ENCODE results near the gene FAM186B. TPM values are rescaled to one million over a fixed set of nuclear protein-coding genes. Genes with fewer than 3 reads are reported as not detected.
"Not testable (repeated sequence)": the region's sequence is repeated elsewhere in the genome, so short reads cannot be mapped to it uniquely, and the experiment has no call there.

Gene FAM186B, protein sequence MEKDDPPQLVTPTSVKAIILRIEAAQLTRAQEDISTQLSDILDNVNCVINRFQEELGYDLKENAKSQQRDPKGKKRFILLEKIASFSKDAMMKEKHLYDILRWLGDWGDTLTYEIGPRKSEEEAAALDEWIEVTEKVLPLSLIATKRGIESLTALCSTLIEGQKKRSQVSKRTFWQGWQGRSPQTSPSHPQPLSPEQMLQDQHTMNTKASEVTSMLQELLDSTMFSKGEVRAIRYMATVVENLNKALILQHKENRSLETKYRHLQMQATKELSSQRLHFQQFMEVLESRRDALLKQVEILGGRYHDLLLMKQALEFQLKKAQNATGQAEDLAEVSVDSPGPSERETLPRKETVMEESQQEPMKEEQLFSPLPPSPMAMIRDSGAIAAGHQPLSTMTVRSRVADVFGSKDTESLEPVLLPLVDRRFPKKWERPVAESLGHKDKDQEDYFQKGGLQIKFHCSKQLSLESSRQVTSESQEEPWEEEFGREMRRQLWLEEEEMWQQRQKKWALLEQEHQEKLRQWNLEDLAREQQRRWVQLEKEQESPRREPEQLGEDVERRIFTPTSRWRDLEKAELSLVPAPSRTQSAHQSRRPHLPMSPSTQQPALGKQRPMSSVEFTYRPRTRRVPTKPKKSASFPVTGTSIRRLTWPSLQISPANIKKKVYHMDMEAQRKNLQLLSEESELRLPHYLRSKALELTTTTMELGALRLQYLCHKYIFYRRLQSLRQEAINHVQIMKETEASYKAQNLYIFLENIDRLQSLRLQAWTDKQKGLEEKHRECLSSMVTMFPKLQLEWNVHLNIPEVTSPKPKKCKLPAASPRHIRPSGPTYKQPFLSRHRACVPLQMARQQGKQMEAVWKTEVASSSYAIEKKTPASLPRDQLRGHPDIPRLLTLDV
- 0.06 and 0.18 TPM in 2 replicates for total RNA-seq (2014; rRNA removed; shearing (Covaris generic))

DNA sequence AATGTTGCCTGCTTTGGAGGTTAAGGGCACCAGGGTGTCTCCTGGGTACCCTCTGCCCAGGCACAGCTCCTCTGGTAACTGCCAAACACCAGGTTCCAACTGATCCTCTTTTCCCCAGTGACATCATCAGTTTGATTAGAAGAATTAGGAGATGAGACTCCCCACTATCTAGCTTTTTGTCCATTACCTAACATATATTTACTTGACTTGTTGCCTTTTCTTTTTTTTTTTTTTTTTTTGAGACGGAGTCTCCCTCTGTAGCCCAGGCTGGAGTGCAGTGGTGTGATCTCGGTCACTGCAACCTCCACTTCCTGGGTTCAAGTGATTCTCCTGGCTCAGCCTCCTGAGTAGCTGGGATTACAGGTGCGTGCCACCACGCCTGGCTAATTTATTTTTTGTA lies at the start of gene FAM186B:
Gene FAM186B, minus strand, starts transcription at position 101 of the 400 bp plus-strand sequence. CDS start 162 bp downstream, outside the sequence.
- not testable (repeated sequence) for H3K4me1 ChIP-seq (replicated peaks)

DNA sequence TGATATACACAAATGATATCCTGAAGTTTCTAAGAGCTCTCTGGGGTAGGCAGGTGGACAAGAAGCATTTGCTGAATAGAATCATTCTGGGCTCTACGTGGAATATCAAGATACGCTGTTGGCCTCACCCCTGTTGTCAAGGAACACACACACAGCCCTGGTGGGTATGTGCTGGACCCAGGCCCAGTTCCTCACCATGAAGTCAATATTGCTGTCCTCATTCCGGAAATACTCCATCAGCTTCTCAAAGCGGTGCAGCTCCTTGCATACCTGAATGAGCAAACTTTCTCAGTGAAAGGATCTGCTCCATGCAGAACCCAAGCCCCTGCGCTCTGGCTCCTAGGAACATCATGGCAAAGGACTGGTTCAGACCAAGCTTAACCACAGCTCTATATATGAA lies 49.3 kb upstream of the FAM186B start:
- Histone ChIP-seq H3K9me3 (replicated peaks) (no peaks in the 10 kb centered on the region), H3K27ac (no peak overlapping the region), H3K27me3 (replicated peaks) (no peaks in the 10 kb centered on the region), H3K4me1 (replicated peaks) (no peaks in the 10 kb centered on the region), H3K36me3 (peaks cover 39% of the 10 kb centered on the region), H3K4me3 (no peak overlapping the region)
- DNase-seq (ENCODE audit: low read depth in 1 of 2, low spot score in 2 of 2): no peak

More for the DNA sequence above, at the start of gene FAM186B:
- not testable (repeated sequence) for DNase-seq (ENCODE audit: low read depth in 1 of 2, low spot score in 2 of 2); H3K9me3 ChIP-seq (replicated peaks); H3K27me3 ChIP-seq (replicated peaks); H3K4me3 ChIP-seq; H3K27ac ChIP-seq; H3K36me3 ChIP-seq

DNA sequence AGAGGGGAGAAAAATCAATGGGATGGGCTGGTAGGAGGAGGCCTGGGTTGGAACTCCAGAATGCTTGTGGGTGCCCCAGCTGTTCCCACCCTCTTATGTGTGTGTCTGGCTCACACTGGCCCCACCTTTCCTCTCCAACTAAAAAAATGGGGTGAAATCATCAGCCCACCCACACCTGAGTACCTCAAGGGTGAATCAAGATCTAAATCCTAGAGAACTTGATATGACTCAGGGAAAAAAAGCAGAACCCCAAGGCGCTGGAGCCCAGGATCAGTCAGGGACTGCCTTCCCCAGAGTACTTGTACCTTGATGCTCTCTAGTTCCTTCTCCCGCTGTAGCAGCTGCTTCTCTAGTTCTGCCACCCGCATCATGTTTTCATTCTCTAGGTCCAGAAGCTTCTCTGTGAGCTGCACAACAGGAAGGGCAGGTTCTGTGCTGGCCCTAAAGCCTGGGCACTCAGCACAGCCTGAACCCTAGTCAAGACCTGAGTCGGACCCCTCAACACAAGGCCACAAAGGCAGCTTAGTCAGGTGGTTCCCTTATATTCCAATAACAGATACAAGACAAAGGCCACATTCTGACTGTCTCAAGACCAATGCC lies 47.6 kb upstream of the FAM186B start:
- no peak overlapping the region for H3K27ac ChIP-seq
- DNase-seq (ENCODE audit: low read depth in 1 of 2, low spot score in 2 of 2): no peak
- H3K4me1 ChIP-seq (replicated peaks): peaks cover 8% of the 10 kb centered on the region; the same call in 1 of the 2 replicates
- no peak overlapping the region for H3K4me3 ChIP-seq
- H3K36me3 ChIP-seq: peaks cover 52% of the 10 kb centered on the region
- H3K9me3 ChIP-seq (replicated peaks): no peaks in the 10 kb centered on the region
- no peaks in the 10 kb centered on the region for H3K27me3 ChIP-seq (replicated peaks)

DNA sequence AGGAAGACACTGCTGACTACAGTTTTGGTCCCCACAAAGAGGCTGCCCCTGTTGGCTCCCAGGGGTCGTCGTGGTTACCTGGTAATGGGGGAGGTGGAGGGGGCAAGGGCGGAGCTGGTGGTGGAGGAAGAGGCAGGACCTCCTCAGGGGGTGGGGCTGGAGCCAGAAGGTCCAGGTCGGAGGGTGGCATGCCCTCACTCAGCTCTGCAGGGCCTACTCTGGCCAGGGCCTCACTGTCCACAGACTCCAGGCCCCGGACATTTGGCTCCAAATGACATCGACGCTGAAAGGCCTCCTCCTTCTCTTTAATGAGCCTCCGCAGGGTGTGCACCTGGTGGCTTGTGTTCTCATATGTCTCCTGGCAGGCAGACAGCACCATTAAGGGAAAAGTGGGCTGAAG lies 46.4 kb upstream of the FAM186B start:
- Histone ChIP-seq H3K4me3 (no peak overlapping the region), H3K27me3 (replicated peaks) (no peaks in the 10 kb centered on the region), H3K27ac (no peak overlapping the region), H3K36me3 (peaks cover 55% of the 10 kb centered on the region), H3K9me3 (replicated peaks) (no peaks in the 10 kb centered on the region), H3K4me1 (replicated peaks) (peaks cover 19% of the 10 kb centered on the region)
- no peak for DNase-seq (ENCODE audit: low read depth in 1 of 2, low spot score in 2 of 2)

DNA sequence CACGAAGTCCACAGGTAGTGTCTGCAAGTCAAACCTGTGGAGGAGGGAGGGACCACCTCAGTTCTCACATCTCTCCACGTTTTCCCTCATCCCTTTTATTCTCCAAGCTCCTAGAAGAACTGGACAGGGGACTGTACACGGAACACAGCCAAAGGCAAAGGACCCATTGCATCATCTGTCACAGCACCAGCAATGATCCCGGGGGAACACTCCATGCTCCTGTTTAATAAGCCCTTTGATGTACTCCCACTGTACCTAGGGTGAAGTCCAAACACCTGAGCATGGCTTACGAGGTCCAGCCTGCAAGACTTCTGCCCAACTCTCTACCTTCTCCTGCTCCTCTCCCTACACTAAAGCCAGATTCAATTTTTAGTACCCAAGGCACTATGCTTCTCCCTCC lies 44.5 kb upstream of the FAM186B start:
- Histone ChIP-seq H3K27ac (no peak overlapping the region), H3K36me3 (peaks cover 70% of the 10 kb centered on the region)

DNA sequence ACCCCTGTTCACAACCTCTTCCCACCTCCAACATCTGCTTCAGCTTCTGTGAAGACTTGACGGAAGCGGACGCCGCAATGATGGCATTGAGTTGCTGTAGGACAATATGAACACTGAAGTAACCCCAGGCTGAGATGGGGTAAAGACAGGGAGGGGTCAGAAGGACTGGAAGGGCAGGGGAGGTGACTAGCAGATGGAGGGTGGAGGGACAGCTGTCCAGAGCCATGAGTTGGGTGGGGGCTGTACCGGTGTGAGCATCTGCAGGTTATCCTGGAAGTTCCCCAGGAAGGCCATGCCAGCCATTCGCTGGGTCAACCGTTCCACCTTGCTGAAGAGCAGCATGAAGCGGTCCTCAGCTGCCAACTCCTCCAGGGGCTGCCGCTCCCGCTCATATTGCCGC lies 44.0 kb upstream of the FAM186B start:
- H3K36me3 ChIP-seq: peaks cover 70% of the 10 kb centered on the region
- H3K4me3 ChIP-seq: no peak overlapping the region

More for the DNA sequence above, 44.5 kb upstream of the FAM186B start:
- Histone ChIP-seq H3K27me3 (replicated peaks) (no peaks in the 10 kb centered on the region), H3K4me3 (no peak overlapping the region), H3K4me1 (replicated peaks) (peaks cover 22% of the 10 kb centered on the region), H3K9me3 (replicated peaks) (no peaks in the 10 kb centered on the region)
- DNase-seq (ENCODE audit: low read depth in 1 of 2, low spot score in 2 of 2): no peak

DNA sequence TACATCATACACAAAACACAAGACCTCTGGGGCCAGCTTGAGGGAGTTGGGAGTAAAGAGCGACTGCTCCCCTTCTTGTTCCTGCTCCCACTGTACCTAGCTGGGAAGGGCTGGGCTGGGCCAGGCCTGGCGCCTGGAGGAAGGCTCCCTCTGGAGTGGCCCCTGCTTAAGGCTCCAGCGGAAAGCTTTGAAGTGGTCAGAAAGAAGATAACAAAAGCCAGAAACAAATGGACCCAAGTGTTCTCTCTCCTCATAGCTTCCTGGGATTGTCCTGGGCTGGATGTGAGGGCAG lies 43.2 kb upstream of the FAM186B start:
- no peak overlapping the region for H3K27ac ChIP-seq
- H3K36me3 ChIP-seq: peaks cover 77% of the 10 kb centered on the region

More for the DNA sequence above, 44.0 kb upstream of the FAM186B start:
- Histone ChIP-seq H3K9me3 (replicated peaks) (no peaks in the 10 kb centered on the region), H3K27me3 (replicated peaks) (no peaks in the 10 kb centered on the region), H3K4me1 (replicated peaks) (peaks cover 22% of the 10 kb centered on the region), H3K27ac (no peak overlapping the region)
- DNase-seq (ENCODE audit: low read depth in 1 of 2, low spot score in 2 of 2): no peak

DNA sequence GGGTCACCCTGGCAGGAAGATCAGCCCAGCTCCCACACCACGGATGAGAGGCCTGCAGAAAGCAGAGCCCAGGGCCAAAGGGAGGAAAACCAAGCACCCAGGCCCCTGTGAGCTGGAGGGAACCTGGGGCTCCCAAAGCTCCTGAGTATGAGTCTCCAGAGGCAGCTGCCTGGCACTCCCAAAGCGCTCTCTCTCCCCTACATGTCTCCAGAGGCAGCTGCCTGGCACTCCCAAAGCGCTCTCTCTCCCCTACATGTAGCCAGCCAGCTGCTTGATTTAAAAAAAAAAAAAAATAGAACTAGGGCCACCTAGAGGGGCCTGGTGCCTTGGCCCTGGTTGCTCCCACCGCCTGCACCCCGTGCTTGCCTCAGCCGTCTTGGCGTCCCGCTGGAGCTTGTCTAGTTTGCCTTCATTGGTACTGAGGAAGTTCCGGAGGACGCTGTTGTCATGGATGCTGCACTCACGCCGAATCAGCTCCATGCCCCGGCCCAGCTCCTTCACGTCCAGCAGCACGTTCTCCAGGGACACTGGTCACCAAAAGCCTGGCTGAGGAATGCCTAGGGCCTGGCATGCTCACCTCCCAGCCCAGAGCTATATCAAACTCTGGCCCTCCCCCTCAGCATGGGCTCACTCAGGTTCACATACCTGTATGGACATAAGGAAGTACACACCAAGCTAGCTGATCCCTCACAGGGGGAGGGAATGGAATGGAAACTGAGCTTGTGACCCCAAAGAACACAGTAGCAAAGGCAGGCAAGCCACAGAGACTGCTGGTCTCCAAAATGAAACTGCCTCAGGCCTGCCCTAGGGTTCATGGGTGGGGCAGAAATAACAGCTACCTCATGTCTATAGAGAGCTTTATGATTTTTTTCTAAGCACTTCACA lies 42.6 kb upstream of the FAM186B start:
- Histone ChIP-seq H3K4me1 (replicated peaks) (peaks cover 22% of the 10 kb centered on the region), H3K4me3 (no peak overlapping the region), H3K27me3 (replicated peaks) (no peaks in the 10 kb centered on the region), H3K9me3 (replicated peaks) (no peaks in the 10 kb centered on the region), H3K27ac (0 out of 2 replicates have a peak overlapping the region, but pooled peaks have one; percentile 21), H3K36me3 (peaks cover 77% of the 10 kb centered on the region)
- DNase-seq (ENCODE audit: low read depth in 1 of 2, low spot score in 2 of 2): no peak

More for the DNA sequence above, 43.2 kb upstream of the FAM186B start:
- Histone ChIP-seq H3K4me1 (replicated peaks) (peaks cover 22% of the 10 kb centered on the region), H3K9me3 (replicated peaks) (no peaks in the 10 kb centered on the region), H3K4me3 (no peak overlapping the region), H3K27me3 (replicated peaks) (no peaks in the 10 kb centered on the region)
- no peak for DNase-seq (ENCODE audit: low read depth in 1 of 2, low spot score in 2 of 2)

DNA sequence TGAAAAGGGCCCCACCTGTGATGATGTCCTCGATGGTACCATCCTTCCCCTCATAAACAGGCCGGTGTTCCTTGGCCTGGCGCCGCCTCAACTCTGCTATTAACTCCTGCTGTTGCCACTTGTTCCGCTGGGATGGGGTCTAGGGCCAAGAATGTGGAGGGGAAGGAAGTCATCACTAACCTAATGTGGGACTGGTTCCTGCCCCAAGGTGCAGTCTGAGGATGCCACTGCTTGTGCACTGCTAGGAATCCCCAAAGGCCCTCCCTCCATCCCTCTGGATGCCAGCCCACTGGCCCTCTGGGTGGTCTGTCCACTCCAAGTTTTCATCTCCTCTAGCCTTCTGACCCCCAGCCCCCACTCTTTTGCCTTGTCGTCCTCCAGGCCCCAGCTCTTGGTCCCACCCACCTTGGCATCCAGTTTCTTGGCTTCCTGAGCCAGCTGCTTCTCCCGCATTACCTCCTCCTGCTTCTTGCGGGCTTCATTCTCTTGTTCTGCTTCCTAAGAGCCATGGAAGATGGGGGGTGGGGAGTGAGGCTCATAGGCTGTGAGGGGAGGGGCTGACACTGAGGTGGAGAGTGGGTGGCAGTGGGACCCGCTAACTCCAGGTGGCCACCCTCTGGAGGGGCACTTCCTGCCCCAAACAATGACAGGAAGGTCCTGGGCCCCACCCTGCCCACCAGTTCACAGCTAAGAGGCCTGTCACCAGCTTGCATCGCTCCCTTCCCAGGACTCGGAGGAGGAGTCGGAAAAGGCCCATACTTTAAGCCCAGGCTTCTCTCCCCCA lies 41.6 kb upstream of the FAM186B start:
- no peaks in the 10 kb centered on the region for H3K27me3 ChIP-seq (replicated peaks)
- H3K27ac ChIP-seq: no peak overlapping the region
- no peak overlapping the region for H3K4me3 ChIP-seq
- no peaks in the 10 kb centered on the region for H3K9me3 ChIP-seq (replicated peaks)
- H3K36me3 ChIP-seq: peaks cover 80% of the 10 kb centered on the region
- H3K4me1 ChIP-seq (replicated peaks): peaks cover 22% of the 10 kb centered on the region
- no peak for DNase-seq (ENCODE audit: low read depth in 1 of 2, low spot score in 2 of 2)

DNA sequence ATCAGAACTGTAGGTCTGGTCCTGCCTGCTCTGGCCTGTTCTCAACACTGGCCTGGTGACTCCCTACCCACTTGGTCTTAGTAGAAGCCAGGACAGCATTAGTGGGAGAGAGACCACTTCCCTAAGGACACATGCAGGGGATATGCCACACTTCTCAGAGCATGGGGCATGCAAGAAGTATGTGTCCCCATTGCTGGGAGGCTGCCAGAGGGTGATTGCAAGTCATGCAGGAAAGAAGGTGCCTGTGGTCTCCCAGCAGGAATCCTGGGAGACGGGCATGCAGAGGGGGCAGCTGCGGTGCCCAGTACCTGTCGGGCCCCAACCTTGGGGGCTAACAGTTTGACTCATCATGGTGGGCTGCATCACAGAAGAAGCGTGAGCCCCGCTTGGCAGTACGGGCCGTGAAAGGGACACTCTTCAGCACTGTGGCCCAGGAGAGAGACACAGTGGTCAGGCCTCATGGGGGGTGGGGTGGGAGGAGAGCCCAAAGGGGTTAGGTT lies 40.9 kb upstream of the FAM186B start:
- H3K4me3 ChIP-seq: no peak overlapping the region
- H3K27me3 ChIP-seq (replicated peaks): no peaks in the 10 kb centered on the region
- no peak for DNase-seq (ENCODE audit: low read depth in 1 of 2, low spot score in 2 of 2)
- no peak overlapping the region for H3K27ac ChIP-seq
- peaks cover 22% of the 10 kb centered on the region for H3K4me1 ChIP-seq (replicated peaks)
- no peaks in the 10 kb centered on the region for H3K9me3 ChIP-seq (replicated peaks)
- peaks cover 74% of the 10 kb centered on the region for H3K36me3 ChIP-seq

DNA sequence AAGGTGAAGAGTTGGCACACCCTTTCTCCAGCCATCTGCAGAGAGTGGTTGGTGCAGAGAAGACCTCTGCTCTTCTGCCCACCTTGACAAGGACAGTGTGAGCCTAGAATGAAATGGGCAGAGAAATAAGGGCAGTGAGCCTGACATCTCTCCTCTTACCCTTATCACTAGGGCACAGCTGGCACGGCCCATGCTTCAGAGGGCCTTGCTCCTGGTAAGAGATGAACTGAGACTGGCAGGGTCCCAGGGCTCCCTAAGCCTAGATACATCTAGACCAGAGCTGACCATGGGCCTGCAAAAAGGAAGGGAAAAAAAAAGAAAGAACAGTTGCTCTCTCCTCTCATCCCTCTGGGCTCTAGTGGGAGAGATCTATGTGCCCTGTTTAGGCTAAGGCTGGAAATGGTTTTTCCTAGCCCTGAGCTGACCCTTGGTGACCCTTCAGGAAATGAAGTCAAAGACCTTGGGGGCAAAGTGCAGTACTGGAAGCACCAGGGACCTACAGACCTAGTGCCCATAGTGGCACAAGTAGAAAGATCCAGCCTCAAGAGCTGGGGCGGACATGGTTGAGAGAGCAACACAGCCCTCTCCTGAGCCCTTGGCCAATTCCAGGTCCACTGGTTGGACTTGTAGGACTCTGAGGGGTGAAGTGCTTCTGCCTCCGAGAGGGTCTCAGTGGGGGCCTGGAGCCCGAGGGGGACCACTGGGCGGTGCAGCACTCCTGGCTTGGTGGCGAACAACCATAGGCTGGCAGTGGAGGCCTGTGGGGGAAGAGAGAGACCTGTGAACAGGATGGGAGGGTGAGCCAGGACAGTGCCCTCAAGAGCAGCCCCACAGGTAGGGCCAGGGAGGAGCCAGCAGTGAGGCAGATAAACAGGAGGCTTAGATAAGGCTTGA lies 40.0 kb upstream of the FAM186B start:
- H3K36me3 ChIP-seq: peaks cover 71% of the 10 kb centered on the region
- no peak for DNase-seq (ENCODE audit: low read depth in 1 of 2, low spot score in 2 of 2)

DNA sequence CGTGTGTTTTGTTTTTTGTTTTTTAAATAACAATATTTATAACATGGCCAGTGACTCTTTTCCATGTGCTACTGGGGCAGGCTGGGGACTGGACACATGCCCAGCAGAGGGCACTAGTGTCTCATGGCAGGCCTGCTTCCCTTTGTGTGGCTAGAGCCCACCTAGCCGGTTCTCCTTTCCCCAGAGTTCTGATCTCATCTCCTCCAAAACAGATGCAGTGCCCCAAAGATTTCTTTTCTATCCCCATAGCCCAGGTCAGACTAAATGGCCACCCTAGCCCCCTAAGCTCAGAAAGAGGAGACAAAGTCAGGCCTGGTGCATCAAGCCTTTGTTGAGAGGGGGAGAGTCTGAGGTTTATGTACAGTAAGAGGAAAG lies 39.2 kb upstream of the FAM186B start:
- Histone ChIP-seq H3K4me1 (replicated peaks) (peaks cover 22% of the 10 kb centered on the region), H3K36me3 (peaks cover 66% of the 10 kb centered on the region), H3K9me3 (replicated peaks) (no peaks in the 10 kb centered on the region), H3K27ac (no peak overlapping the region), H3K4me3 (no peak overlapping the region), H3K27me3 (replicated peaks) (no peaks in the 10 kb centered on the region)
- peak; percentile 71 to 78 for DNase-seq (ENCODE audit: low read depth in 1 of 2, low spot score in 2 of 2)

More for the DNA sequence above, 40.0 kb upstream of the FAM186B start:
- H3K9me3 ChIP-seq (replicated peaks): no peaks in the 10 kb centered on the region
- peaks cover 22% of the 10 kb centered on the region for H3K4me1 ChIP-seq (replicated peaks)
- no peak overlapping the region for H3K27ac ChIP-seq
- no peaks in the 10 kb centered on the region for H3K27me3 ChIP-seq (replicated peaks)
- H3K4me3 ChIP-seq: no peak overlapping the region
